ENCODE measurements around the gene MEAK7. TPM values are rescaled to one million over a fixed set of nuclear protein-coding genes. Genes with fewer than 3 reads are reported as not detected.

The MEAK7 gene, protein sequence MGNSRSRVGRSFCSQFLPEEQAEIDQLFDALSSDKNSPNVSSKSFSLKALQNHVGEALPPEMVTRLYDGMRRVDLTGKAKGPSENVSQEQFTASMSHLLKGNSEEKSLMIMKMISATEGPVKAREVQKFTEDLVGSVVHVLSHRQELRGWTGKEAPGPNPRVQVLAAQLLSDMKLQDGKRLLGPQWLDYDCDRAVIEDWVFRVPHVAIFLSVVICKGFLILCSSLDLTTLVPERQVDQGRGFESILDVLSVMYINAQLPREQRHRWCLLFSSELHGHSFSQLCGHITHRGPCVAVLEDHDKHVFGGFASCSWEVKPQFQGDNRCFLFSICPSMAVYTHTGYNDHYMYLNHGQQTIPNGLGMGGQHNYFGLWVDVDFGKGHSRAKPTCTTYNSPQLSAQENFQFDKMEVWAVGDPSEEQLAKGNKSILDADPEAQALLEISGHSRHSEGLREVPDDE
- 7.4 and 7.8 TPM in 2 replicates for total RNA-seq
- 16.3 TPM for polyA plus RNA-seq (2012)

DNA sequence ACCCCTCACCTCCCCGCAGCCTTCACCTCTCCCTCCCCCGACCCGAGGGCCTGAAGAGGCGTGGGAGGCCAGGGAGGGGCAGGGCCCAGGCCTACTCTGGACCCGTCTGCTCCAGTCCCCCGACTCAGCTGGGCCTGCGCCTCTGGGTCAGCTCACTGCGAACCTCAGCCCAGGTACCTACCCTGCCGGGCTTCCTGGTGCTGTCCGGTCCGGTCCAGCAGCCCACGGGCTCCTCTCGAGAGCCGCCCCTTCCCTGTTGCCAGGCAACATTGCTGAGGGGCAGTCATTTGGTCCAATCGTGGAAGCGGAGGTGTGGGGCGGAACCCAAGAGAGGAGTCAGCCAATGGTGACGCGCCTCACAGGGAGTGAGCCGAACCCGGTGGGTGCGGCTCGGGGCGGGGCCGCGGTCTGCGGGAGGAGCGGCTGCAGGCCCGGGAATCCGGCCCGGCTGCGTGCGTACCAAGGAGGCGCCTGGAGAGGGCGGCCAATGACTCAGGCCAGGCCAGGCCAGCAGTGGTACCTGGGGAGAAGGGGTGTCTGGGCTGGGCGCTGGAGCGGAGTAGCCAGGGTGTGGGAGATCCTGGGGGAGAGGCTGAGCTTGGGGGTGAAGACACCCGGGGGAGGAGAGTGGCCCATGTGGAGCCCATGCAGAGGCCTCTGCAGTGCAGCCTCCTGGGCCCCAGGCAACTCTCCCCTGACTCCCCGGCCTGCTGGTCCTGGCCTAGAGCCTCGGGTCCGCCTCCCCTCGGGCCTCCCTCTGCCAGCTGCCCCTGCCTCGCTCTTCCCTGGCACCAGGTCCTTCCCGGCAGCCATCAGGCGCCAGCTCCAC is at the start of gene MEAK7:
TSS of gene MEAK7 (minus strand) at position 240 of the 829 bp plus-strand sequence. CDS start 6,573 bp downstream, outside the sequence.
- peak; percentile 100 for DNase-seq (ENCODE audit: low read depth)

DNA sequence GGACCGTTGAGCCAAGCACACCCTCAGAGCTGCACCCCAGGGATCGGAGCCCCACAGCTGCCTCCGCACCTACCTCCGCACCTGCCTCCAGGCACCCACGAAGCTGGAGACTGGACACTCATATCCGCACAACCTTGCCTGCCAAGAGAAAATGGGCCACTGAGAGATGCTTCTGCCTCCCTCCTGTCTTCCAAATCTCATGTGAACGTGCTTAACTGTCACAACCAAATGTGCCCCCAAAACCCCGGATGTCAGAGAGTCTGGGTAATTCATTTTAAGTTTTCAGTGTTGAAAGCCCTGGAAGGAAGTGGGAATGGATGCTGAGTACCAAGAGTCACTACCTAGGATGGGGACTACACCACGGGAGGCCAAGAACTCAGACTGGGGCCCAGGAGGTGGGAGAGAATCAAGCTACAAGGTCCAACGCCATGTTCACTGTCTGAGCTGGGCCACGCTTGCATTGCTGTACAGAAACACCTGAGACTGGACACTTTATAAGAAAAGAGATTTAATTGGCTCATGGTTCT is 49.5 kb upstream of the MEAK7 start:
- no peak for DNase-seq (ENCODE audit: low read depth)

DNA sequence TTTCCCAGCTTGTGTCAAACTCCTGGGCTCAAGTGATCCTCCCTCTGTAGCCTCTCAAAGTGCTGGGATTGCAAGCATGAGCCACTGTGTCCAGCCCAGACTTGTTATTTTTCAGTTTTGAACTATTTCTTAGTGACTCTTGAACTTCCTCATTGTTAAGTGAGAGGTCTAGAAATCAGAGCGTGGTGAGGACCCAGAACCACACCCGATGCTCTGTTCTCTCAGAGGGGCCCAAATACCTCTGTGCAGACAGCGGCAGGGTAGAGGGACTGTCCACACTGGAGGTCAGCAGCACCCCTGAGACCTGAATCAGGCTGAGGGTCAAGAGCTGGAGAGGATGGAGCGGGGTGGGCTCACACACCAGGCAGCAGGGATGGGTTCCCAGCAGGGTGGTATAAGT is 47.7 kb upstream of the MEAK7 start:
- DNase-seq (ENCODE audit: low read depth), result no peak

DNA sequence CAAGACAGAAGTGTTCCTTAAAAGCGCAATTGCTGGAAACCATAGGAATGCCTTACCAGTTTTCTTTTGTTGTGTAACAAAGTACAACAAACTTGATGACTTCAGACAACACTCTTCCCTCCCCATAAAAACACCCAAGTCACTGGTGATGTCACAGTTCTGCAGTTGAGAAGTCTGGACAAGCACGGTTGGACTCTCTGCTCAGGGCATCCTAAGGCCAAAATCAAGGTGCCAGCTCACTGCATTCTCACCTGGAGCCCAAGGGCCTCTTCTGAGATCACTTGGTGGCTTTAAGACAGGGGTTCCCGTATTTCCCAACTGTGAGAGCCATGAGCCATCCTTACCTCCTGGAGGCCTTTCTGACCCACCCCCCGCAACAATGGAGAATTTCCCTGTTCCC is 45.6 kb upstream of the MEAK7 start:
- DNase-seq (ENCODE audit: low read depth), result no peak

DNA sequence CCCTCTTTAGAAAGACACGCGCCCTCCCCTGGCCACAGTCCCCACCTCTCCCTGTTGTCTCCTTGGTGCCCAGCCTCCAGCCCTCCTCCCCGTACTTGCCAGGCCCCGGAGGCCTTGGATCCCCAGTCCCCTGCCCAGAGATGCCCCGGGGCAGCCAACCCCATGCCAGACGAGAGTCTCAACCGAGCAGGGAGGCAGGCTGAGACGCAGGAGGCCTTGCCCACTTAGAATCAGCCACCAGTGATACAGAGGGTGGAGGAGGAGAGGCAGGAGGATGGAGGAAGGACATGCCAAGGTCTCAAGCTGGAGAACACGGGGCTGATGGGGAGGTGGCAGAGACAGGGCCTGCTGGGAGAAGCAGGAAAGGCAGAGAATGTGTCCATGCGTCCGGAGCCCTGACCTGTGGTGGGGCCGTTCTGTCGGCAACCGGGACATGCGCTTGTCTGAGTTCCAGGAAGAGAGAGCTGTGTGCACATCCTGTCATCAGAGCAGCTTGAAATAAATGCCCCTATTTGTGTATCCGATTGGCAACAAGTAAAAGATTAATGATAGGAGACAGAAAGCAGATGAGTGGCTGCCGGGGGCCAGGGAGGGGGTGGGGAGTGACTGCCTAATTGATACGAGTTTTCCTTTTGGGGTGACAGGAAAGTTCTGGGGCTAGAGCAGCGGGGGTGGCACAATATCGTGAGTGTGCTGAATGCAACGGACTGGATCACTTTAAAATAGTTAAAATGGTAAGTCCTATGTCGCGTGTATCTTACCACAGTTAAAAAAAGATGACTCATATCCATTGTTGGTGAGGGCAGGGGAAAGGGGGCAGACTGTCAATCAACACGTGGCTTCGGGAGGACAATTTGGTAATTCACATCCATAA is 44.7 kb upstream of the MEAK7 start:
- DNase-seq (ENCODE audit: low read depth), result no peak

DNA sequence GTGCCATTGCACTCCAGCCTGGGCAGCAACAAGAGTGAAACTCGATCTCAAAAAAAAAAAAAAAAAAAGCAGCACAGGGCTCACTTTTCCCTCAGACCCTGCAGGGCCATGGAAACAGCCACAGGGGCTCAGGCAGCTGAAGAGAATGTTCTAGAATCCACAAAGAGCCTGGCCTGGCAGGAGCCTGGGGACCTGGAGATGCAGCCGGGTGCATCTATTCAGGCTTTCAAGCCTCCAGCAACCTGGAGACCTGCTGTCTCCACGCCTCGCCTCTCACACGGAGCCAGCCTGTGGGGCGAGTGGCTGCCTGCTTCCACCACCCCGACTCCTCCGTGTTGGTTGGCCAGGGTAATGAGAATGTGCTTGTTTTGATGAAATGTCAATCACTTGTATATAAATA is 44.0 kb upstream of the MEAK7 start:
- no peak for DNase-seq (ENCODE audit: low read depth)

DNA sequence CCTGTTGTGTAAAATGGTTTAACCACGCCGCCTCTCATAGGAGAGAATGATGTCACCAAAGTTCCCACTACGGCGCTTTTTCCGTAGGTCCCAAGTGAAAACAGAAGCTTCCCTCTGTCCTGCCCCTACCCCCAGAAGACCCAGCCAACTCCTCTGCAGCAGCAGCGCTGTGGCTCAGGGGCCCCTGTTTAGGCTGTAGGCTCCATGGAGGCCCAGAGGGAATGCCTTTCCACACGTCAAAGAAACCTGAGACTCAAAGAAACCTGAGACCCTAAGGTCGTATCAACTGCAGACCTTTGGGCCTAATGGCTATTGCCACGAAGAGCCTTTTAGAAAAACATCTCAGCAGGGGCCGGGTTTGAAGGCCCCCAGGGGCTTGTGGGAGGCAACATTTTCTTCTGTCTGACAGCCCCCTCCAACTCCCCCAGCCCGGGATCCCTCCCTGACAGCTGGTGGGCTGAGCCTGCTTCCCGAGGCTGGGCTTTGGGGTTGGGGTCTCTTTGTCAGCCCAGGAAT is 43.1 kb upstream of the MEAK7 start:
- DNase-seq (ENCODE audit: low read depth), result no peak

DNA sequence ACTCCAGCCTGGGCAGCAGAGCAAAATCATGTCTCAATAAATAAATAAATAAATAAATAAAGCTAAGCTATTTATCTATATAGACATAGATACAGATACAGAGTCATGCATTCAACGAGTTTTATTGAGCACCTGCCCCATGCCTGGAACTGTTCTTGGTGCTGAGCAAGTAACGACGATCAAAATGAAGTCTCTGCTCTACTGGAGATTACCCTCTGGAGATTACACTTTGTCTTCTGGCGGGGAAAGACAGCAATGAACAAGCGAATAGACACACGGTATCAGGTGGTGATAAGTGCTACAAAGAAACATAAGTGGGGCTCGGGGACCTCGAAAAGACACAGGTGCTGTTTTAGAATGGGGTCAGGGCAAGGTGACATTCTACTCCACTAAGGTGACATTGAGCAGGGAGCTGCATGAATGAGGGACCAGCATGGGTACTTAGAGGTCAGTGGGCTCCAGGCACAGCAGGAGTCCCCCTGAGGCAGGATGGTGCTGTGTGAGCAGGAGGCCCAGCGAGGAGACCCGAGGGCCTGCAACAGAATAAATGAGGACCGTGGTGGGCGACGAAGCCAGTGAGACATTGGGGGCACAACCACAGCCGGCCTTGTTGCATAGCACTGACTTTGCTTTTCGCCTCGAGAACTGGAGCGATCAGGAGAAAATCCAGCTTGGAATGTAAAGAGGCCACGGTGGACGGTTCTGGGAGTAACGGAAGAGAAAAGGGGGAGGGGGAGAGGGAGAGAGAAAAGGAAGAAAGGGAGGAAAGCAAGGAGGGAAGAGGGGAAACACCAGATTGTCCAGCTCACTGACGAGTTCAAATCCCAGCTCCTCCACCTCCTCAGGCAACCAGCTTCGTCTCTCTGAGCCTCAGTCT is 42.4 kb upstream of the MEAK7 start:
- DNase-seq (ENCODE audit: low read depth), result no peak

DNA sequence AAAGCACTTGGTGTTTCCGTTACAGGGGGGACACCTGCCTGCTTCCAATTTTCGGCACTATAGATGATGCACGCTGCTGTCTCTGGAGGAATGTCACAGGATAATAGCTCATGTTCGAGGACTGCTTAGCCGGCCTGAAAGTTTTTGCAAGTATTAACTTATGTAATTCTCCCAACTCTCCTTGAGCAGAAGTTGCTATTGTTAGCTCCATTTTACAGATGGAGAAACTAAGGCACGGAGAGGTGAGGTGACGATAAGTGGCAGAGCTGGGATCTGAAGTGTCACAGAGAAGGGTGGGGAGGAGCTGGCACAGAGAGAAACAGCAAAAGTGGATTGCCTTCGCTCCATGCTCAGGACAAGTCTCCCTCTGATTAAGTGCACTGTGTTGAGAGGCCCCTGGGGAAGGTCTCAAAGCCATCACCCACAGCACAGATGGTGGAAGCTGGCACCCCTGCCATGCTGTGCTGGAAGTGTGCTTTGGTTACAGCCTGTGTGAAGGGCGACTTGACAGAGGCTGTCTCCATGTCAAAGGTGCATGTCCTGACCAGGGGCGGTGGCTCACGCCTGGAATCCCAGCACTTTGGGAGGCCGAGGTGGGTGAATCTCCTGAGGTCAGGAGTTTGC is 40.8 kb upstream of the MEAK7 start:
- DNase-seq (ENCODE audit: low read depth), result no peak

DNA sequence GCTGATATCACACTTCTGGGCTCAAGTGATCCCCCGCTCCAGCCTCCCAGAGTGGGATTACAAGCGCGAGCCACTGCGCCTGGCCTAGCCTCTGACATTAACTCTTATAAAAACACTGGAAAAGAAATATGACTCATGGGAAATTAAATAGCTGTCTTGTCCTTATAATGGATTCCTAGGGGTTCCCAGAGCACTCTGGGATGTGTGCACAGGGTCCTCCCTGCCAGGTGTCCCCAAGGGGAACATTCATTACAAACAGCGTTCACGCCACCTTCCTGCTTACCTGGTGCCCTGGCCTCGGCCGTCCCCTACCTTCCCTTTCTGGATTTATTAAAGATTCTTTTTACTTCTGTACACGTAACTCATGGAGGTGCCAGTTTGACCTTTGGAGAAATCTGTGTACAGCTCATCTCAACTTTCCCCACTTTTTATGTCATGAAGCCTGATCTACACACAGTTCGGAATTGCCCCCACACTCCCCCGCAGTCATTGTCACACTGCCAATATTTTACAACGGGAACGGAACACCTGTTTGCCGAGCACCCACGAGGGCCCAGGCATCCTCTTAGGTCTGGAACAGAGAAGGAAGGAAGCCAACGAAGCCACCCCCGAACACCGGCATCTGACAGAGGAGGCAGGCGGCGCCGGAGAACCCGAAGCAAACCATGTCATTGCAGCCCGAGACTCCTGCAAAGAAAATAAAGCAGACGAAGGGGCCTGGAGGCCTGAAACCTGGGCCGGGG is 39.7 kb upstream of the MEAK7 start:
- peak; percentile 16 for DNase-seq (ENCODE audit: low read depth)

DNA sequence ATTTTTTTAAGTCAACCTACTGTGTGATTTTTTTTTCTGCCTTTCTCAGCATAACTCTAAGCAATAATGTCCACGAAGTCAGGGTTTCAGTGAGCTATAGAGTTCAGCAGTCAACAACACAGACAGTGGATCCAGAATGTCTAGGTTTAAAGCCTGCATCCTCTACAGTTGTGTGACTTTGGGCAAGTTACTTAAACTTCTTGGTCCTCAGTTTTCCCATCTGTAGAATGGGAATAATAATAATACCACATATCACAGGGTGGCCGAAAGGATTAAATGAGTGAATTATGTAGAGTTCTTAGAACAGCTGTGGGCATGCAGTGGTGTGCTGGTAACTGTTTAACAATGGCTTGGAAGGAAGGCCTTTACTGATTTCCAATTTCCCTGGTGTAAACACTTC is 38.8 kb upstream of the MEAK7 start:
- no peak for DNase-seq (ENCODE audit: low read depth)

DNA sequence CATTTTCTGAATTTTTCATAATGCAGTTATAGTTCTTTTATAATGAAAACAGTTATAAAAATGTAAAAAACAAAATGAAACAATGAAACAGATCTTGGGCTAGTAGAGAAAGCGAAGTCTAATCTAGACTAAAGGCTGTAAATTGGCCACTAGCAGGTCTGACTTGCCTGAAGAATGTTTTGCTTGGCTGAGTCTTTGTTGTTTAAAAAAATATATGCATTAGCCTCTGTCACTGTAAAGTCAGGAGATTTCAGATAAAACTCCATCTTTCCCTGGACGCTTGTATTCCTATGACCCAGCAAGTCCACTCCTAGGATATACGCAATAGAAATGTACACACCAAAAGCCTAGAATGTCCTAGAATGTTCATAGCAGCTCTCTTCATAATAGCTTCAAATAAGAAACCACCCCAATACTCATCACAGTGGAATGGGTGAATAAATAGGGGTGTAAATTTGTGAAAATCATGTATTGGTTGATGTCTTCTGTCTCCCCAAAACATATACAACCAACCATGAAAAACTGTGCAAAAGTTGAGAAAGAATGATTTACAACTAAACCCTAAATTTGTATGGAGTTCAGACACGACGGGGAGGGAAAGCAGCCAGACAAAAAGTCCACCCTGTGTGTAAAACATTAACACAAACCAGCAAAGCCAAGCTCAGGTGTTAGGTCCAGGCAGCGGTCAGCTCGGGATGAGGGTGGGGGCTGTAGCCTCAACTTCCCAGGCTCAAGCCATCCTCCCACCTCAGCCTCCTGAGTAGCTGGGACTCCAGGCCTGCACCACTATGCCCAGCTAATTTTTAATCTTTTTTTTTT is 37.7 kb upstream of the MEAK7 start:
- DNase-seq (ENCODE audit: low read depth), result no peak

DNA sequence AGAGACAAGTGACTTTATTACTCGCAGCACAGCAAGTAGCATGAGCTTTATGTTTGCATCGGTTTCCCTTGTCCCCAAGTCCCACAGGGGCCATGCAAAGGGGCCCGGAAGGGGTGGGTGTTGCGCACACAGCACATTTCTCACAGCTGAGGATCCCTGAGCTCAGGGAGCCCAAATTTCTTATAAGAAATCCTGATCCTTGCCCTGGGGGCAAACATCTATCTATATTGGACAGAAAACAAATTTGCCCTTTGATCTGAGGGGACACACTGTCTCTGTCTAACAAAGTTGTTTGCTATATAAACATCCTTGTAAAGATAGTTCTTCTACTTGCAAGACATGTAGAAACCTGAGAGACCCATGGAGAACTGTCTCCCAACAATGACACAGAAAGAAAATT is 35.7 kb upstream of the MEAK7 start:
- DNase-seq (ENCODE audit: low read depth), result no peak

DNA sequence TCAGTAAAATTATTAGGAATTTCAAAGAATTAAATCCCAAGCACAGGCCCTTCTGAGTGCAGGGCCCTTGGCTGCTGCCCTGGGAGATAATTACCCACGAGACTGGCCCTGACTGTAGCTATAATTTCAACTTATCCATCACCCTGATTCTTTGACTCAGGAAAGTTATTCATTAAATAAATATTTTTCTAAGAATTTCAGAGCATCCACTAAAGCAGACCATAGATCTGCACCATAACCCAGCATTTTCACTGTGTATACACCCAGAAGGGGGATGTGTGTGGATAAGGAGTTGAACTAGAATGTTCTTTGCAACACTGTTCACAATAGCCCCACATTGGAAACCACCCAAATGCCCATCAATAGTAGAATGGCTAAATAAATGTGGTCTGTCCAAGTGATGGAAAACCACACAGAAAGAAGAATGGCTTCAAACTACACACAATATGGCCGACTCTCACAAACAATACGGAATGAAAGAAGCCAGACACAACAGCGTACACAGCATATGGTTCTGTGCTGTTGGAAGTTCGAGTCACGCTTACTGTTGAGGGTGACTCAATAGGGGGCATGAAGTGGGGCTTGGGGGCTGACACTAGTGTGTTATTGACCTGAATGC is 33.9 kb upstream of the MEAK7 start:
- no peak for DNase-seq (ENCODE audit: low read depth)

DNA sequence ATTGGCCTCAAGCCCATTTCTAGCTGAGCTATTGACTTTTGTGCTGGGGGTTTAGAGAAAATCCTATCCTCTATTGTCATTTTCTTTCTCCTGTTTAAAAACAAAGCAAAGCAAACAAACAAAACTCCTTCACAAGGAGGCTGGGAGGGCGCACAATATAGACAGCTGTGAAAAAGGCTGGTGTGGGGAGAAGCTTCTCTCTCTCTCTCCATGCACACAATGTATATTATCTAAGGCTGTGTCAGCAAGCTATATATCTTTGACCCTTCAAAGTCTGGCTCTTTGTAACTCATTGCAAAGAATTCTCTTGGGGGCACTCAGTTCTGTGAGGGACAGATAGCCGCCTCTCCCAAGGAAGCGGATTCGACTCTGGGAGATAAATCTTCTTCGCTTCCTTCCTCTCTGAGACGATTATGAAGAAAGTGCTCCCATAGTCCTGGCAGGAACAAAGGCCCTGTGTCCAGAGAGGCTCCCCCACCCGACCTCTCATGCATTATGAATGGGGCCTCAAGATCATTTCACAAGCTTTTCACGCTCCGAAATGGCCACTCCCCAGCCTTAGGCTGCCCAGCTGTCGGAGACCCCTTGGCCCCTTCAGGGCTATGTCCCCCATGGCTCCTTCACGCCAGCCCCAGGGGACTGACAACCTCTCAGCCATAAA is 33.2 kb upstream of the MEAK7 start:
- no peak for DNase-seq (ENCODE audit: low read depth)

DNA sequence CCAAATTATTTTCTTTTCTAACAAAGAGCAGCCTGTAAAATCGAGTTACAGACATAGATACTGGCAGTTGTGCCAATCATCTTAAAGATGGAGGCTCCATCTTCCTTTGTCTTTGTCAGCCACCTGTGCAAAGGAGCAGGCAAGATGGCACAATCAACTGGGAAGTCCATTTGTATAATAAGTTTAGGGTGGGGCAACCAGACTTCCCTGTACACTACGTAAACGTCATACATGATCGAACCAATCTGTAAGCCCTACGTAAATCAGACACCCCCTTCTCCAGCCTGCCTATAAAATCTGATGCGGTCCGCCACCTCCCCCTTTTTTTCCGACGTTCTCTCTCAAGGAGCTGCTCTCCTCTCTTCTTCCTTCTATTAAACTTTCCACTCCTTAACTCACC is 31.4 kb upstream of the MEAK7 start:
- DNase-seq (ENCODE audit: low read depth), result no peak

DNA sequence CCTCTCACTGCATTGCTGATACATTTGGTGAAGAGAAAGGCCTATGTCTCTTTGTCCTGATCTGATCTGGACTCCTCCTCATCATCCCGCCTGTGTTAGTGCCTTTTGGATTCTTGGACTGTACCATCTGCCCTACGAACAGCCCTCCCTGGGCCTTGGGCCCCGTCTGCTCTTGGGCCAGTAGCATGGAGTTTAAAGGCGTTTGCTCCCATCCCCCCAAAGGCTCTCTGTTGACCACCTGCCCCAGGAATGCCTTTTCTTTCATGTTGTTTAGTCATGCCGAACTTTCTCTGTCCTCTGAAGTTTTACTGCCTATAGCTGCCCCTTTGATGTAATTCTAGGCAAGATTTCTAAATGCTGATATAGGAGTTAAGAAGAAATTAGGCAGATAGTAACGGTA is 30.9 kb upstream of the MEAK7 start:
- no peak for DNase-seq (ENCODE audit: low read depth)

Measured in myocyte (in vitro differentiated cells).